ENCODE measurements around the gene LGALS3BP.

LGALS3BP gene

GRCh38 chr17:78998311-78999055 is 18.8 kb upstream of the LGALS3BP start:
- no peak for DNase-seq

GRCh38 chr17:78997881-78998280 is 18.2 kb upstream of the LGALS3BP start:
- no peak for DNase-seq

- DNase-seq: no peak
Measured at GRCh38 chr17:78997231-78997741, 17.6 kb upstream of the LGALS3BP start.

- DNase-seq: no peak
Measured at GRCh38 chr17:78996781-78997201, 17.1 kb upstream of the LGALS3BP start.

- DNase-seq: no peak
Measured at GRCh38 chr17:78995761-78996451, 16.2 kb upstream of the LGALS3BP start.

- DNase-seq: no peak
Measured at GRCh38 chr17:78995022-78995760, 15.5 kb upstream of the LGALS3BP start.

- DNase-seq: no peak
Measured at GRCh38 chr17:78993981-78994671, 14.4 kb upstream of the LGALS3BP start.

GRCh38 chr17:78993241-78993956 is 13.7 kb upstream of the LGALS3BP start:
- no peak for DNase-seq

- no peak for DNase-seq
Measured at GRCh38 chr17:78992542-78993212, 13.0 kb upstream of the LGALS3BP start.

- no peak for DNase-seq
Measured at GRCh38 chr17:78991906-78992532, 12.3 kb upstream of the LGALS3BP start.

- DNase-seq: no peak
Measured at GRCh38 chr17:78991017-78991738, 11.5 kb upstream of the LGALS3BP start.

GRCh38 chr17:78990349-78991016 is 10.8 kb upstream of the LGALS3BP start:
- no peak for DNase-seq

GRCh38 chr17:78988152-78988551 is 8.4 kb upstream of the LGALS3BP start:
- no peak for DNase-seq

- no peak for DNase-seq
Measured at GRCh38 chr17:78986649-78987328, 7.1 kb upstream of the LGALS3BP start.

GRCh38 chr17:78986048-78986648 is 6.4 kb upstream of the LGALS3BP start:
- peak; percentile 52 for DNase-seq

- no peak for DNase-seq
Measured at GRCh38 chr17:78985395-78985794, 5.7 kb upstream of the LGALS3BP start.

- DNase-seq: no peak
Measured at GRCh38 chr17:78981010-78981888, 1.5 kb upstream of the LGALS3BP start.

- no peak for DNase-seq
Measured at GRCh38 chr17:78980624-78980972, 875 bp upstream of the LGALS3BP start.
